Kidney tubule cell (primary cell): Measurements from ENCODE around the gene GRIK3.

ENCODE experiments used
- DNase-seq: peaks from one replicate; pipeline ENCODE4 v3.0.0-alpha.2; 2018; ENCODE audit warnings: low spot score

Gene GRIK3

DNA sequence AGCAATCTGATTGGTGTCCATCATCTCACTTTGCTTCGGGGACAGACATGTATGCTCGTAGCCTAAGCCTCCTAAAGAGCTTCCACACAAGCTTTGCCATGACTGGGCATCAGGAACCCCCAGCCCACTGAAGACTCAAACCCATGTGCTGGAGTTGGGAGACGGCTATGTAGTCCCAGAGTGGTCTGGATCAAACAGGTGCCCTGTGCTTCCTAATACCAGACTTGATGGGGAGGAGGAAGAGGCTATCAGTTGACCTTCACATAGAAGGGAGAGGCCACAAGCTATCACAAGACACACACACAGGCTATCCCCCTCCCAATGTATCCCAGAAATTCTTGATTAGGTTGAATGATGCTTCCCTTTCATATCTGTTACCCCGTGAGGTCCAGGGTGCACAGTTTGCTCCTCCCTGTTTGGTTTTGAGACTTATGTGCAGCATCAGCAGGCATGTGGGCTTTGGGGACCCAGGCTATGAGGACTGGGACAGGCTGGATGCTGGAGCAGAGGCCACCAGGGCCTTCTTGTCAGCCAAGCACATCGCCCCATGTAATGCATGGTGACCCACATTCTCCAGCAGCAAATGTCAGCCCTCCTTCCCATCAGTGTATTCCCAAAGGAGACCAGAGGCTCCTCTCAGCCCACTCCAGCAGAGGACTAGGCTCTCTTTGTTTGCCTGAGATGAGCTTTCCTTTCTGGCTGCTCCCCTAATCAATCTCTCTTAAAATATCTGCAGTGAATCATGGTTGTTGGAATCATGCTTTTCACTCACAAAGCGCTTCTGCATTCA, 159.8 kb downstream of the GRIK3 start:
- no peak for DNase-seq

GRCh38 chr1:36872858-36873257, 161.5 kb downstream of the GRIK3 start:
- no peak for DNase-seq

GRCh38 chr1:36872126-36872754, 162.1 kb downstream of the GRIK3 start:
- DNase-seq, result no peak

- DNase-seq, result no peak
Measured at GRCh38 chr1:36871146-36871971, 163.0 kb downstream of the GRIK3 start.

DNA sequence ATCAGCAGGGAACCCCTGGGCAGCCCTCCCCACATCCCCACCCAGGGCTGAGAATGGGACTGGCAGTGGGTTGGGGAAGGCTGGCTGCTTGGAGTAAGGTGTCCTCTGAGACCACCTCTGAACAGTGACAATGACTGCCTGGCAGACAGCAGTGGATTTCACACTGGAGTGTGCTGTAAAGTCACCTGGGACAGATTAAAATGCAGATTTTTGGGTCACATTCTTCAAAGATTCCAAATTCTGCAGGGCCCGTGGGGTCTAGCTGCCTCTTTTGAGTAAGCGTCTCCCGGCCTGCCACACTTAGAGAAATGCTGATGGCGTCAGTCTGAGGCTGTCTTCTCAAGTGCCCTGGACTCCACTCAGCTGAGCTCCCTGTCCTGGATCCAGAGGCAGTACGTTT, 164.5 kb downstream of the GRIK3 start:
- DNase-seq, result no peak

DNA sequence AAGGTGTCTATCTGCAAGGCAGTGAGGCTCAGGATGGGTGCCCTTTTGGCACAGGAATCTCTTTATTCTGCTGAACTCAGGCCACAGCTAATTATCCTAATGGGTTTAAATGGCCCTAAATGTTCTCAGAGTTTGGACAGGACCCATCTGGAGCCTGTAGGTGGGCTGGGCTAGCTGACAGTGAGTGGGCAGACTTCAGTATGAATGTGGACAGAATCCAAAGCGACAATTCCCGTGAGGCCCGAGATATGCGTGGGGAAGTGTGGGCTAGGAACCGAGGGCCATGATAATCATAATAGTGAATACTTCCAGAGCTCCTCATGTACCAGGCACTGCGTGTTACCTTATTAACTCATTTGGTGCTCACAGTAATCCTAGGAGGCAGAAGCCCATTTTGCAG, 165.3 kb downstream of the GRIK3 start:
- DNase-seq, result no peak

GRCh38 chr1:36867575-36867974, 166.7 kb downstream of the GRIK3 start:
- no peak for DNase-seq

- no peak for DNase-seq
Measured at GRCh38 chr1:36866169-36866814, 168.0 kb downstream of the GRIK3 start.

GRCh38 chr1:36865602-36865900, 168.8 kb downstream of the GRIK3 start:
- no peak for DNase-seq

DNA sequence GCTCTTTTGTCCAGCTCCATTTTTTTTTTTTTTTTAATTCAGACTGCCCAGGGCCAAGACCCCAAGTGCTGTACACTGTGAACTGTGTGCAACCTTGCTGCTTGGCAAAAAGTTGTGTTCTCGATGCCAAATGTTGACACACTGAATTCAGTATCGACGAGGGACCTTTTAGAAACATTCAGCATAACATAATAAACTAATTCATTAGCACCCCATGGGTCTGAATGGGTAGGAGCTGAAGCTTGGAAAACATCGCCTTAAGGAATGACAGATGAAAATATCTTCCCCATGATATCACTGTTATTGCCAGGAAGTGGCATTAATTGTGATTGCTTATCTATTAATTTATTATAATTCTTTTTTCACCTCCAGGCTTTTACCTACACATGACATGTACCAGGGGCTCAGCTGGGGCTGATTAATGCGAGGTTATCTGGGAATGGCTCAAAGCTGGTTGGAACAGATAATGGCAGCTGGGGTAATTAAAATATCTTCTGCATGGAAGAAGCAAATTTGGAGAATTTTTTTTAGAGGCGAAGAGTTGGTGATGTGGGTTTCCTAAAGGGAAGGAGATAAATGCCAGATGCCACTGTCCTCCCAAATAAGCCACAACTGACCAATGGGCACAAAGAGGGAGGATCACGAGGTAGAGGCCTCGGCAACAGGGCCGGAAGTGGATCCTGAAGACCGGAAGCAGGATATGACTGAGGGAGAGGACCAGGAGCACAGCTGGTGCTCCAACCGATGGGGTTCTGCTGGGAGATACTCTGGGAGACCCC, 169.3 kb downstream of the GRIK3 start:
- no peak for DNase-seq

DNA sequence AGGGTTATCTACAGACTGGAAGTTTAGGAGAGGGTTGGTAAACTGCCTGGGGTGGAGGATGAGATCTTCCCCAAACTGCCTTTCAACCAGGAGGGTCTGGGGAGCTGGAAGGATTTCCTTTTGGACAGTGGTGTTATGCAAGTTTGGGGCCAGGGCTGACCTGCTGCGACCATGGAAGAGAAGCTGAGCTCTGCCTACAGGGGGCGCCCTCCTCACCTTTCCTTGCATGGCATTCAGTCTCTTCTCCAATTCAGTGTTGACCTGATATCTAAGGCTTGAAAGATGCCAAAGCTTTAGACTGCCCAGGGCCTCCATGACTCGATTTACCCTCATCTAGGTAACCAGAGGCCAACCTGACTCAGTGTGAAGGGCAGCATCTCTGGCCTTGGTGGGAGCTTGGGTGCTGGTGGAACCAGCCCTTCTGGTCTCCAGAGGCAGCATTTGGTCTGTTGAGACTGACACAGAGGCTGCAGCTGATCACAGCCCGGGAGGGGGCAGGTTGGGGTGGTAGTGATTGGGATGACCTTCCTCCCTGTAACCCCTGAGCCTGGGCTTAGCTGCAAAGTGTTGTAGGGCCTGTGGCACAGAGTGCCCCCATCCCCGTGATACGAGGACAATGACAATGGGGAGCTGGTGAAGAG, 170.0 kb downstream of the GRIK3 start:
- no peak for DNase-seq

DNA sequence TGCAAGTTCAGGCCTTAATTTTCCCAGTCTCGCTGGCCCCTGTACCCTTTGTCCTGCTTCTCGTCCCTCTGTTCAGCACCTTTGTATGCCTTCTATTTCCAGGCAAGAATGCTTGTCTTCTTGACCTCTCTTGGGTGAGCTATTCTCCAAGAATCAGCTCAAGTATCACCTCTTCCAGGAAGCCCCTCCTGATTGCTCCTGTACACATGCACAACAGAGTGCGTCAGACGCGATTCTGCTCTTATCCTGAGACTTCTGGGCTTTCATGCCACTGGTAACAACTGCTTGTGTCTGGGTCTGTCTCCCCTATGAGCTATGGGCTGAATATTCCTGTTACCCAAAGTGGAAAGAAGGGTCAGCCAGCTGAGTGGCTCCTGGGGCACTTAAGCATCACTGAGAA, 170.8 kb downstream of the GRIK3 start:
- DNase-seq, result no peak

DNA sequence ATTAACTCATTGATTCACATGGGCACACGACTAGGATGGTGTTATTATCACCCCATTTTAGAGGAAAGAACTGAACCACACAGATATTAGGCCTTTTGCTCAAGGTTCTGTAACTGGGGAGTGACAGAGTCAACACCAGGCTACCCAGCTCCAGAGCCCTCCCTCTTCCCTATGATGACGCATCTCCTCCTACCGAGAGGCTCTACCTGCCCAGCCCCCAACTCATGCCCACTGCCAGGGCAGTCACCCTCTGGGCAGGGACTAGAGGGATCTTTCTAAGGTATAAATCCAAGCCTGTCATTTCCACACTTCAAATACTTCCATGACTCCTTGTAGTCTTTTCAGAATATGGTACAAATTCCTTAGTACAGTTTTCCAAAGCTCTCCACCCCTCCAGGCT, 171.3 kb downstream of the GRIK3 start:
- no peak for DNase-seq

DNA sequence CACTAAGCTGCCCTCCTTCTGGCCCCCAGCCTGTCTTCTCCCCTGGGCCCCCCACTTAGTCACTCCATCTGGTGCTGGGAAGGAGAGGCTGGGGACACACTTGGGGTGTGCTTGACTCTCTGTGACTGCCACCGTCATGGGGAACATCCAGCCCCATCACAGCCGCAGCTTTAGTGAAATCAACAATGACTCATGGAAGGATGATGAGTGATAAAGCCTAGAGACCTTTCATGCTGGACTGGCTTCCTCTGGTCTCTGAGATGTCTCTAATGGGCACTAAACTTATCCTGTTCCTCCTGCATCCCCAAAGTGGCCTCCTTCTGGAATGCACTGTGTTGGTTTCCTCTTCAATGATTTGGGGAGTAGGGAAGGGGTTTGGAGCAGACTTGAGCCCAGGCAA, 172.9 kb downstream of the GRIK3 start:
- no peak for DNase-seq

DNA sequence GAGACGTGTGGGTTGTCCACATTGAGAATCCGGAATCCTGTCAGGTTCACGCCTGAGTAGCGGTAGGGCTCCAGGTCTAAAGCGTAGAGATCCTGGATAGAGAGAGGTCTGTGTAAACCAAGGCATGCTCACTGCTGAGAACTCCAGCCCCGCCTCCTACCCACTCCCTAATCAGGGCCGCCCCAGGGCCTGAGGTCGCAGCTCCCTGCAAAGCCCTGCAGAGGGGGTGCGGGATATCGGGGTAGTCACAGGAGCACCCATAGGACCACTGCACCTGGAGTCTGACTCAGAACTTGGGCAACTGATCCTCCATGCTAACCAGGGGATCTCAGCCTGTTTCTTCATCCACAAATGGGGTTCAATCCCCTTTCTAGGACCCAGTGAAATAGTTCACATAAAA, 174.4 kb downstream of the GRIK3 start:
- DNase-seq, result no peak

DNA sequence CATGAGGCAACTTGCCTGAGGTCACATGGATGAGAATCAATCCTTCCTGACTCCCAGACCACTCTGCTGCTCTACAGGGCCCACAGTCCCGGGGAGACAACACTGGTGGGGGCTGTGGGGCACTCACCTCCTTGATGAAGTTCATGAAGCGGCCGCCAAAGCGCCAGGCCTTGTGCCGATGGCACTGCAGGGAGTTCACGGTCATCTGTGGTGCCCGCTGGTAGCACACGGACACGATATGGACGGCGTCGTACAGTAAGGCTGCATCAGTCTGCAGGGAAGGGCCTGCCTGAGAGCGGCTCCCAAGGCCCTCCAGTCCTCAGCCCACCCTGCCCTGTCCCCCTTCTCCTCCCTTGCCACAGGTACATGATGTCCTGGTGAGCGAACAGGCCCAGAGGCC, 175.3 kb downstream of the GRIK3 start:
- no peak for DNase-seq

- DNase-seq, result no peak
Measured at GRCh38 chr1:36858553-36858952, 175.8 kb downstream of the GRIK3 start.

DNA sequence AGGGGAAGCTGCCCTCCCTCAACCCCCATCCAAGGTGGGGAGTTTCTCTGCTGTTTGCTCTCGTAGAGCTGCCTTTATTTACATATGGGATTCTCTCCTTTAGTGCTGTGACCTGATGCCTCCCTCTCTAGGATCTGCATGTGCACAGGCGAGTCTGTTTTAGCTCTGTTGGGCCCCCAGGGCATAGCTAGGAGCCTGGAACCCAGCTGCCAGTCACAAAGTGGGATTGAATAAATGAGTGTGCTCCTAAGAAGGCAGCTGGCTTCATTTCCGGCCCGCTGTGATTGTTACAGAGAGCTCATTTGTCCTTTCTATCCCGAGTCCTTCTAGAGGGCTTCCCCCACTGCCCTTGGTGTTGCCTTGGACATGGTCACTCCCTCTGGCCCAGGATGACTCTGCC, 176.6 kb downstream of the GRIK3 start:
- DNase-seq, result no peak

DNA sequence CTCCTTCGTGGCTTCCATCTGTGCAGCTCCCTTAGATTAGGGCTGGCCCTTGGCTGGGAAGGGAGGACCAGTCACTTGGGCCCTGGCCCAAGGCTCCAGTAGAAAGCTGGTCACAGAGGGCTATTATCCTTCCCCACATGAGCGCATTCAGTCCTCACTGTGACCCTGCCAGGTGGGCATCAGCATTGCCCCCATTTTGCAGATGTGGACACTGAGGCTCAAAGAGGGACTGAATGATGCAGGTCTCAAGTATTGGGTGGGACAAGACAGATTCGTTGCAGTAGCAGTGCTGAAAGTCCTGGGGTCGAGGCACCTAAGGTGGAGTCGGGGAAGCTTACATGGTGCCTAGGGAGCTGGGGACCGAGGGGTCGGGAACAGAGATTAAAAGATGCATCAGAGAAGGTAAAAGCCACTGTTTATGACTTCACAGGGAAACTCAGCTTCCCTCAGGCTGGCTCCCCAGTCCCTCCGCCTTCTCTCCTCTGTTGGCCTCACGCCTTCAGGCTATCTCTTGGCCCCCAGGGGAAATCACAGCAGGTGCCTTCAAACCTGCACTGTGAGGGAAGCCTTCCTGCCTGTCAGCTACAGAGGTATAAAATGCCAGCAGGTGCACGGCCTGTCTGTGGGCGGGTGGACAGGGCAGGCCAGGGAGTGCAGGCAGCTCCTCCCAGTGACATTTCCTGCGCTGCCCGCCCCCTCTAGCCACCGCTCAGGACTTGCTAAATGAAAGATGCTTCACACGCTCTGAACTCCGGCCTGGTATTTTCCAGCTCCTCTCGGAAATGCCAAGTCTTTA, 178.4 kb downstream of the GRIK3 start:
- DNase-seq, result no peak

GRCh38 chr1:36853638-36854037, 180.7 kb downstream of the GRIK3 start:
- no peak for DNase-seq

- no peak for DNase-seq
Measured at GRCh38 chr1:36852586-36852985, 181.7 kb downstream of the GRIK3 start.
